Stimulated activated naive CD4-positive, alpha-beta T cell (primary cell): ENCODE data around the gene SF3A2.
A peak's percentile ranks its signal among the peaks of the same experiment; 100 is the strongest.

Experiments
- DNase-seq, 6 experiments: peaks; one replicate each; lab custom pipeline; 2025; lab: John Stamatoyannopoulos, UW

The SF3A2 gene

GRCh38 chr19:2207991-2208860 is 28.4 kb upstream of the SF3A2 start:
- no peak for DNase-seq

- DNase-seq, result no peak
These were observed 27.6 kb upstream of the SF3A2 start for GRCh38 chr19:2208975-2209374.

DNA sequence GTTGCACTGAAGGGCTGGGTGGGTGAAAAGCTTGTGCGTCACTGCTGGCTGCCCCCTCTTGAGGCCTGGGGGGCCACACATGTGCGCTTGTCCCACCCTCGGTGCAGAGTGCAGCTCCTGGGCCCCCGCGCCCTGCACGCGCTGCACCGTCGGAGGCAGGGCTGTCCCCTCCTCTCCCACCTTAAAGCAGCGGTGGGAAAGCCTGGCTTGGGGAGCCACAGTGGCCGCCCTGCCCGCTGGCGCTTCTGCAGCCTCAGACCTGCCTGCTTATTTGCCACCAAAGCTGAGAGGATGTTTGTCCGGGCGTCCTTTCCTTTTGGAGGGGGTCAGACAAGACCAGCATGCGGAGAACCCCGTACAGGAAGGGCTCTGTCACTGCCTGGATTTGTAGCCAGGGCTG is 27.2 kb upstream of the SF3A2 start:
- no peak for DNase-seq

GRCh38 chr19:2210206-2210605 is 26.4 kb upstream of the SF3A2 start:
- DNase-seq, result no peak

- DNase-seq, result no peak
These were observed 25.5 kb upstream of the SF3A2 start for GRCh38 chr19:2210987-2211740.

- DNase-seq, result no peak
These were observed 23.5 kb upstream of the SF3A2 start for GRCh38 chr19:2212861-2213711.

DNA sequence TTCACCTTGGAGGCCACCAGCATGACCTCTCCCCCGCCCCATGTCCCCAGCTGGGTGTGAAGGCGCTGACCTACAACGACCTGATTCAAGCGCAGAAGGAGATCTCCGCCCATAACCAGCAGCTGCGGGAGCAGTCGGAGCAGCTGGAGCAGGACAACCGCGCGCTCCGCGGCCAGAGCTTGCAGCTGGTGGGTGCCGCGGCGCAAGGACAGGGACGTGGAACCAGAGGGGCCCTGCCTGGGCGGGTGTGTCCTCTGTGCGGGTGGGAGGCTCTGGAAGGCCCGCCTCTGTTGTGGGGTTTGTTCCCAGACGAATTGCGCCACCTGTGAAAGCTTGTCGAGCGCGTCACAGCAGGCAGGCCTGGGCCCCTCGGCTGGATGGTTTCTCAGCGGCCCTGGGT is 22.8 kb upstream of the SF3A2 start:
- no peak for DNase-seq

GRCh38 chr19:2214251-2214650 is 22.4 kb upstream of the SF3A2 start:
- DNase-seq, result no peak

GRCh38 chr19:2215281-2215751 is 21.3 kb upstream of the SF3A2 start:
- DNase-seq, result peak; percentile 17 to 56 (median 28)

- no peak for DNase-seq
These were observed 20.0 kb upstream of the SF3A2 start for GRCh38 chr19:2216361-2217225.

DNA sequence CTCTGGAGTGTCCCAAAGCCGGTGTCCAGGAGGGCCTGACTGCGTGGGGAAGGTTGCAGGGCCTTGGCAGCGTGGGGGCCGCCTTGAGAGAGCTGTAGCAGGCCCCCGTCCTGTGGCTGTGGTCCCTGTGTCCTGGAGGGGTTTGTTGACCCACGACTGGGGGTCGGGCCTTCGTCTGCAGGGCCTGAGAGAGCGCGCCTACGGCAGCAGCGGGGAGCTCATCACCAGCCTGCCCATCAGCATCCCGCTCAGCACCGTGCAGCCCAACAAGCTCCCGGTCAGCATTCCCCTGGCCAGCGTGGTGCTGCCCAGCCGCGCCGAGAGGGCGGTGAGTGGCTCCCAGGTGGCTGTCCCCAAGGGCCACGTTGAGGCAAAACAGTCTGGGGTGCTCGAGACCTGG is 19.0 kb upstream of the SF3A2 start:
- DNase-seq, result no peak

DNA sequence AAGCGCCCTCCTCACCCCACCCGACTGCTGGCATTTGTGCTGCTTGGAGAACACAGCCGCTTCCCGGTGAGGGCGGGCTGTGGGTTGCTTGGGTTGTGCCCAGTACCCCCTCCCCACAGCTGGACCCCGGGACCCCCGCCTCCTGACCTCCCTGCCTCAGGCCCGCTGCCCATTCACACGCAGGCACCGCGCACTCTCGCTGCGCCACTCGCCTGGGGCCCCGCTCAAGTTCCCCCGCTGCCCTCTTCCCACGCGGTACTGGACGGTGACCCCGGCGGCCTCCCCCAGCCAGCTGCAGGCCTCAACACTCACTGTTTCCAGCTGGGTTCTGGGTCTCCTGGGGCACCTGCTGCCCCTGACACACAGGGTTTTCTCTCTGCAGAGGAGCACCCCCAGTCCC is 16.9 kb upstream of the SF3A2 start:
- no peak for DNase-seq

DNA sequence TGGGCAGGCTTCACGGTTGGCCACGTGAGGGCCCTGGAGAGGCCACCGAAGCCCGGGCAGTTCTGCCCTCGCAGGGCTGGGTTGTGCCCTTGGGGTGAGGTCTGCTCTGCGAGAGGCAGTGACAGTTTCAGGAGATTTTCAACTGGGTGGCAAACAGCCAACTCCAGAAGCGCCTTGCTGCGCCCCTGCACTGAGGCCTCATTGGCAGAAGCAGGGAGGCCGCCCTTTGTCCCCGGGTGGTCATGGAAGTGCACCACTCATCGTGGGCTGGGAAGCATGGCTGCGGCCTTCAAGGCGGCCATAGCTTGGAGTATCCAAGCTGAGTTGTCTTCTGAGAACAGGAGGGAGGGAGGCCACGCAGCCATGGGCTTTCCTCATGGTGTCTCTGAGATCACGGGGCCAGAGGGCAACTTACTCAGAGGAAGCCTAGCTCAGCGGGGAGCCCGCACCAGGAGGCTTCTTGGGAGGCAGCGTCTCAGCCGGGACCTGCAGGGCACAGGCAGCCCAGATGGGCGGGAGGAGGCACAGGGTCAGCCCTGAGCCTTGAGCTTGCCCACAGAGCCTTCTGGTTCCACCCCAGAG is 15.3 kb upstream of the SF3A2 start:
- no peak for DNase-seq

DNA sequence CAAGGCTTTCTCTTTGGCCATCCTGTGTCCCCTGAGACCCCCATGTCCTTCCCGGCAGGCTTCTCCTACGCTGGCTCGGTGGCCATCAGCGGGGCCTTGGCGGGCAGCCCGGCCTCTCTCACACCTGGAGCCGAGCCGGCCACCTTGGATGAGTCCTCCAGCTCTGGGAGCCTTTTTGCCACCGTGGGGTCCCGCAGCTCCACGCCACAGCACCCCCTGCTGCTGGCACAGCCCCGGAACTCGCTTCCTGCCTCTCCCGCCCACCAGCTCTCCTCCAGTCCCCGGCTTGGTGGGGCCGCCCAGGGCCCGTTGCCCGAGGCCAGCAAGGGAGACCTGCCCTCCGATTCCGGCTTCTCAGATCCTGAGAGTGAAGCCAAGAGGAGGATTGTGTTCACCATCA is 14.7 kb upstream of the SF3A2 start:
- DNase-seq, result no peak

- no peak for DNase-seq
These were observed 13.2 kb upstream of the SF3A2 start for GRCh38 chr19:2223391-2223790.

- DNase-seq, result no peak
These were observed 12.7 kb upstream of the SF3A2 start for GRCh38 chr19:2223959-2224358.

DNA sequence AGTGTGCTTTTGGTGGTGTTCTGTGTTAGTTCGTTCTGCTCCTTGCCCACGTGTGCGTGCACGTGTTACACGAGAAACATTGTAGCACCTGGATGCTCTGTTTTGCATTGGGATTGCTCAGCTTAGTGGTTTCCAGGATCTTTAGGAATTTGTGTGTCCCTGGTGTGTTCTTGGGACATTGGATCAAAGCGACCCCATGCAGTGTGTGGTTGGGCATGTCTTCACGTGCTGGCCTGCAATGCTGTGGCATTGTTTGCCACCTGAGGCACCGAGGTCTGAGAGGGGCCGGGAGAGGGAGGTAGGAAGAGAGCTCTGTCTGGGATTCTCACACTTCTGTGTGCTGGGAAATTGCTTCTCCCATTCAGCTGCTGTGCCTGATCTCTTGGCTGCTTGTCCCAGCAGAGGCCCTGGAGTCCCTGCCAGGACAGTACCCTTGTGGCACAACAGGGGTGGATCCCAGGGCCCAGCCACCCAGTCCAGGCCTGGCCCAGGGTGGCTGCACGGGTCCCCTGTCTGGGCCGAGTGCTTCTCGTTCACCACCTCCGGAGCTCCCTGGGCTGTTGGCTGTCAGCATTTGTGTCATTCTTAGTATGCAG is 11.8 kb upstream of the SF3A2 start:
- DNase-seq, result no peak

DNA sequence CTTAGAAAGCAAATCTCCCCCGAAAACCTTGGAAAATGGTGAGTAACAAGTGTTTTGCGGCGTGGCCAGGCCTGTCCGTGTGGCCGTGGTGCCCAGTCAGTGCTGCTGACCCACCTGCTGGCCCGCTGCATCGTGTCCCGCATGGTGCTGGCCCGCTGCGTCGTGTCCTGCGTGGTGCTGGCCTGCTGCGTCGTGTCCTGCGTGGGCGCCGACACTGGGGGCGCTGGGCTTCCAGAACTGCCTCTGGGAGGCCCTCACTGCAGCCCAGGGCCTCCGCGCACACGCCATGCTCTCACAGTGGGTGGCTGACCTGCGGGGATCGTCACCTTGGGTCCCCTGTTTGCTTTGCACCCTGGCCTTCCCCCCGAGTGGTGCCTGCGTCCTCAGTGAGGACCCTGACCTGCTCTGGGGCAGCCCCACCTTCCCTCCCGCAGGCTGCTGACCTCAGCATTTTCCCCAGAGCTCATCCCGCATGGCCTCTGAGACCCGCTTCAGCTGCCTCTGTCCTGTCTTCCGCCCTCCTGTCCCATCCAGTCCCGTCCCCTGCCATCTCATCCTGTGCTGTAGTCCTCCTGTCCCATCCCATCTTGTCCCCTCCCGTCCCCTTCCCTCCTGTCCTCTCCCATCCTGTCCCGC is 11.1 kb upstream of the SF3A2 start:
- DNase-seq, result no peak

DNA sequence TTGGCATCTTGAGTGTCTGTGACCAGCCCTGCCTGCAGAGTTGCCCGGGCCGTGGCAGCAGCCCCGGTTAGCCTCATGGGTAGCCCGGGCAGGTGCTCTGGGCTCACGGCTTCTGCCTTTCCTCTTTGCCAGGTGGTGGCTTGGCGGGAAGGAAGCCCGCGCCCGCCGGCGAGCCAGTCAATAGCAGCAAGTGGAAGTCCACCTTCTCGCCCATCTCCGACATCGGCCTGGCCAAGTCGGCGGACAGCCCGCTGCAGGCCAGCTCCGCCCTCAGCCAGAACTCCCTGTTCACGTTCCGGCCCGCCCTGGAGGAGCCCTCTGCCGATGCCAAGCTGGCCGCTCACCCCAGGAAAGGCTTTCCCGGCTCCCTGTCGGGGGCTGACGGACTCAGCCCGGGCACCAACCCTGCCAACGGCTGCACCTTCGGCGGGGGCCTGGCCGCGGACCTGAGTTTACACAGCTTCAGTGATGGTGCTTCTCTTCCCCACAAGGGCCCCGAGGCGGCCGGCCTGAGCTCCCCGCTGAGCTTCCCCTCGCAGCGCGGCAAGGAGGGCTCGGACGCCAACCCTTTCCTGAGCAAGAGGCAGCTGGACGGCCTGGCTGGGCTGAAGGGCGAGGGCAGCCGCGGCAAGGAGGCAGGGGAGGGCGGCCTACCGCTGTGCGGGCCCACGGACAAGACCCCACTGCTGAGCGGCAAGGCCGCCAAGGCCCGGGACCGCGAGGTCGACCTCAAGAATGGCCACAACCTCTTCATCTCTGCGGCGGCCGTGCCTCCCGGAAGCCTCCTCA is 10.4 kb upstream of the SF3A2 start:
- DNase-seq, result no peak
